G401 (cell line): ENCODE results near the gene SLIT3. TPM values are rescaled to one million over a fixed set of nuclear protein-coding genes. Genes with fewer than 3 reads are reported as not detected.

Experiments
- DNase-seq: peaks from one replicate; pipeline ENCODE4 v3.0.0-alpha.2; 2015; ENCODE audit warnings: low spot score
- in situ Hi-C: cut with HindIII; loops from 2 replicates; pipeline ENCODE4 v1.10.0; 2016; ENCODE audit warnings: low sequenced_read_pairs, mixed read lengths
- total RNA-seq: library from RNA; depleted of rRNA; stranded (reverse); fragments of >200 nt; shearing (Covaris generic); gene quantifications from 2 replicates; pipeline ENCODE4 v1.2.3, GENCODE V29; 2014

SLIT3 gene
- total RNA-seq, 1 experiment from 2014 or later: 0.03 TPM

- in situ Hi-C loops: no loop called here
- no peak for DNase-seq
These were observed 202.4 kb downstream of the SLIT3 start for GRCh38 chr5:169098331-169099121.

GRCh38 chr5:169097374-169098326, 203.3 kb downstream of the SLIT3 start:
- no peak for DNase-seq
- in situ Hi-C loops: no loop called here

- DNase-seq: no peak
- in situ Hi-C loops: no loop called here
These were observed 205.0 kb downstream of the SLIT3 start for GRCh38 chr5:169095976-169096375.

GRCh38 chr5:169095410-169095960, 205.5 kb downstream of the SLIT3 start:
- no peak for DNase-seq
- in situ Hi-C loops: no loop called here

- DNase-seq: no peak
- in situ Hi-C loops: no loop called here
These were observed 206.1 kb downstream of the SLIT3 start for GRCh38 chr5:169094586-169095409.

GRCh38 chr5:169091396-169091980, 209.5 kb downstream of the SLIT3 start:
- in situ Hi-C loops: no loop called here
- DNase-seq: peak; percentile 94

- in situ Hi-C loops: no loop called here
- DNase-seq: no peak
These were observed 211.6 kb downstream of the SLIT3 start for GRCh38 chr5:169089343-169089742.

- in situ Hi-C loops: no loop called here
- peak; percentile 61 for DNase-seq
These were observed 212.8 kb downstream of the SLIT3 start for GRCh38 chr5:169088028-169088725.

- in situ Hi-C loops: no loop called here
- peak; percentile 39 for DNase-seq
These were observed 215.3 kb downstream of the SLIT3 start for GRCh38 chr5:169085636-169086035.

GRCh38 chr5:169085212-169085611, 215.7 kb downstream of the SLIT3 start:
- in situ Hi-C loops: no loop called here
- DNase-seq: no peak

- no peak for DNase-seq
- in situ Hi-C loops: no loop called here
These were observed 216.2 kb downstream of the SLIT3 start for GRCh38 chr5:169084775-169085174.

- peak; percentile 37 for DNase-seq
These were observed 217.4 kb downstream of the SLIT3 start for GRCh38 chr5:169083394-169084018.

GRCh38 chr5:169081000-169081724, 219.8 kb downstream of the SLIT3 start:
- no peak for DNase-seq
- in situ Hi-C loops: no loop called here

More at GRCh38 chr5:169083394-169084018, 217.4 kb downstream of the SLIT3 start:
- in situ Hi-C loops: no loop called here

GRCh38 chr5:169080448-169080911, 220.5 kb downstream of the SLIT3 start:
- in situ Hi-C loops: no loop called here
- DNase-seq: no peak

GRCh38 chr5:169079697-169080096, 221.2 kb downstream of the SLIT3 start:
- in situ Hi-C loops: no loop called here
- DNase-seq: no peak

GRCh38 chr5:169074839-169075238, 226.1 kb downstream of the SLIT3 start:
- no peak for DNase-seq
- in situ Hi-C loops: no loop called here

GRCh38 chr5:169072233-169072632, 228.7 kb downstream of the SLIT3 start:
- DNase-seq: no peak
- in situ Hi-C loops: no loop called here
